ENCODE measurements around the gene SRRM4.
"Not testable (repeated sequence)": the region's sequence is repeated elsewhere in the genome, so short reads cannot be mapped to it uniquely, and the experiment has no call there.

DNA sequence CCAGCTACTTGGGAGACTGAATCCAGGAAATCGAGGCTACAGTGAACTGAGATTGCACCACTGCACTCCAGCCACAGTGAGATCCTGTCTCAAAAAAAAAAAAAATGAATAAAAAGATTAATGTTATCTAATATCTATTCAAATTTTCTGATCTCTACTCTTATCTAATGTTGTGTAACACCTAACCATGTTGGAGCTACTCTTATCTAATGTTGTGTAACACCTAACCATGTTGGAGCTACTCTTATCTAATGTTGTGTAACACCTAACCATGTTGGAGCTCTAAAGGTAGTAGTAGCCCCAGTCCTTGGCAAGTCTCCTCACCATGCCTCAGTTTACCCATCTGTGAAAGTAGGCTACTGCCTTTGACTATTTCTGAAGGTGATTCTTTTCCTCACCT lies 26.9 kb downstream of the SRRM4 start:
- TF ChIP-seq, protein P1, sequence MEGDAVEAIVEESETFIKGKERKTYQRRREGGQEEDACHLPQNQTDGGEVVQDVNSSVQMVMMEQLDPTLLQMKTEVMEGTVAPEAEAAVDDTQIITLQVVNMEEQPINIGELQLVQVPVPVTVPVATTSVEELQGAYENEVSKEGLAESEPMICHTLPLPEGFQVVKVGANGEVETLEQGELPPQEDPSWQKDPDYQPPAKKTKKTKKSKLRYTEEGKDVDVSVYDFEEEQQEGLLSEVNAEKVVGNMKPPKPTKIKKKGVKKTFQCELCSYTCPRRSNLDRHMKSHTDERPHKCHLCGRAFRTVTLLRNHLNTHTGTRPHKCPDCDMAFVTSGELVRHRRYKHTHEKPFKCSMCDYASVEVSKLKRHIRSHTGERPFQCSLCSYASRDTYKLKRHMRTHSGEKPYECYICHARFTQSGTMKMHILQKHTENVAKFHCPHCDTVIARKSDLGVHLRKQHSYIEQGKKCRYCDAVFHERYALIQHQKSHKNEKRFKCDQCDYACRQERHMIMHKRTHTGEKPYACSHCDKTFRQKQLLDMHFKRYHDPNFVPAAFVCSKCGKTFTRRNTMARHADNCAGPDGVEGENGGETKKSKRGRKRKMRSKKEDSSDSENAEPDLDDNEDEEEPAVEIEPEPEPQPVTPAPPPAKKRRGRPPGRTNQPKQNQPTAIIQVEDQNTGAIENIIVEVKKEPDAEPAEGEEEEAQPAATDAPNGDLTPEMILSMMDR (IDR thresholded peaks at IDR 0.05) = not testable (repeated sequence)
- not testable (repeated sequence) for TF ChIP-seq POLR2A, EP300 (IDR thresholded peaks at IDR 0.05)
